ENCODE measurements around the gene IL17REL.

Gene IL17REL

GRCh38 chr22:49955581-49956417 lies 56.8 kb downstream of the IL17REL start:
- no peak for DNase-seq (ENCODE audit: low read depth)
- in situ Hi-C loops (cut with HindIII; ENCODE audit: low sequenced_read_pairs), result no loop called here
- TF ChIP-seq, protein P1, sequence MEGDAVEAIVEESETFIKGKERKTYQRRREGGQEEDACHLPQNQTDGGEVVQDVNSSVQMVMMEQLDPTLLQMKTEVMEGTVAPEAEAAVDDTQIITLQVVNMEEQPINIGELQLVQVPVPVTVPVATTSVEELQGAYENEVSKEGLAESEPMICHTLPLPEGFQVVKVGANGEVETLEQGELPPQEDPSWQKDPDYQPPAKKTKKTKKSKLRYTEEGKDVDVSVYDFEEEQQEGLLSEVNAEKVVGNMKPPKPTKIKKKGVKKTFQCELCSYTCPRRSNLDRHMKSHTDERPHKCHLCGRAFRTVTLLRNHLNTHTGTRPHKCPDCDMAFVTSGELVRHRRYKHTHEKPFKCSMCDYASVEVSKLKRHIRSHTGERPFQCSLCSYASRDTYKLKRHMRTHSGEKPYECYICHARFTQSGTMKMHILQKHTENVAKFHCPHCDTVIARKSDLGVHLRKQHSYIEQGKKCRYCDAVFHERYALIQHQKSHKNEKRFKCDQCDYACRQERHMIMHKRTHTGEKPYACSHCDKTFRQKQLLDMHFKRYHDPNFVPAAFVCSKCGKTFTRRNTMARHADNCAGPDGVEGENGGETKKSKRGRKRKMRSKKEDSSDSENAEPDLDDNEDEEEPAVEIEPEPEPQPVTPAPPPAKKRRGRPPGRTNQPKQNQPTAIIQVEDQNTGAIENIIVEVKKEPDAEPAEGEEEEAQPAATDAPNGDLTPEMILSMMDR (IDR thresholded peaks at IDR 0.05; ENCODE audit: low read depth, low read length, missing control alignments), result no peak

DNA sequence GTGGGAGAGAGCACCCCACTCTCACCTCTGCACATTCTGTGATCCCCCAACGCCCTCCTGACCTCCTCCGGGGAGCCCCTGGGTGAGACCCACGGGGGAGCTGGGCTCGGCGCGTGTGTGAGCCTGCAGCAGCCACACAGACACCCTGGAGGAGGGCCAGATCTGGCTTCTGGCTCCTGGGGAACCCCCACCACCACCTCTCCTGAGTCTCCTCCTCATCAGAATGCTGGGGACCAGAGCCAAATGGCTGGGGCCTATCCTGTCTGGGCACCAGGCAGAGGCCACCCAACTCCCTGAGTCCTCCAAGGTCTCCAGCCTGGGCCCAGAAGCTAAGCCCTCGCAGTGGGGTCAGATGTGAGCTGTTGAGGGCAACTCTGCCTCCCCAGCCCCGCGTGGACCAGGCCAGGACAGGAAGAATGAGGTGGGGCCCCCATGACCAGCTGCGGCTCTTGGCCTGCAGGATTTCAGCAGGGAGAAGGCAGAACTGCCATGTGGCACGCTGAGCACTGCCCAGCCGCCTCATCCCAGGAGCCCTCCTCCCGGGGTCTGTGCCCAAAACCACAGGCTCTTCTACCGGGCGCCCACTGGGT lies 57.5 kb downstream of the IL17REL start:
- H3K4me3 ChIP-seq (ENCODE audit: low read depth, low read length), result no peak overlapping the region
- no peak for DNase-seq (ENCODE audit: low read depth)
- TF ChIP-seq, protein P1 (IDR thresholded peaks at IDR 0.05; ENCODE audit: low read depth, low read length, missing control alignments), result no peak
- in situ Hi-C loops (cut with HindIII; ENCODE audit: low sequenced_read_pairs), result no loop called here

More at GRCh38 chr22:49955581-49956417, 56.8 kb downstream of the IL17REL start:
- H3K4me3 ChIP-seq (ENCODE audit: low read depth, low read length), result no peak overlapping the region

DNA sequence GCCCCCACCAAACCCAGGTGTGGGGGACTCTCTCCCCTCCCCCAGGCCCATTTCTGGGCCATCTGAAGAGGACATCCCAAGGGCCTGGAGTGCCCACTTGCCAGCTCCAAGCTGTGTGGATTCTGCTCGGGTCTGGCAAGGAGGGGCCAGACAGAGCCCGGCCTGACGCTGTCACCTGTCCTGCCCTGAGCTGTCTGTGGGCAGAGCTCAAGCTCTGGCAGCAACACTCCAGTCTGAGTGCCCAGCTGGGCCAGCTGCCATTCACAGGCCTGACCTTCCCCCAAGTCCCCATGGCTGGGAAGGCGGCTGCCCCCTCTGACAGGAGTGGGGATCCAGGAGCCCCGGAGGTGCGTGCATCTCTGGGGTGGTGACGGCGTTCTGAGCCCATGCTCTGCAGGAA lies 58.2 kb downstream of the IL17REL start:
- TF ChIP-seq, protein P1 (IDR thresholded peaks at IDR 0.05; ENCODE audit: low read depth, low read length, missing control alignments), result no peak
- in situ Hi-C loops (cut with HindIII; ENCODE audit: low sequenced_read_pairs), result no loop called here
- DNase-seq (ENCODE audit: low read depth), result no peak
- no peak overlapping the region for H3K4me3 ChIP-seq (ENCODE audit: low read depth, low read length)

GRCh38 chr22:49953680-49954344 lies 58.8 kb downstream of the IL17REL start:
- TF ChIP-seq, protein P1 (IDR thresholded peaks at IDR 0.05; ENCODE audit: low read depth, low read length, missing control alignments), result no peak
- DNase-seq (ENCODE audit: low read depth), result no peak
- H3K4me3 ChIP-seq (ENCODE audit: low read depth, low read length), result no peak overlapping the region
- in situ Hi-C loops (cut with HindIII; ENCODE audit: low sequenced_read_pairs), result no loop called here

GRCh38 chr22:49953027-49953679 lies 59.4 kb downstream of the IL17REL start:
- in situ Hi-C loops (cut with HindIII; ENCODE audit: low sequenced_read_pairs), result no loop called here
- TF ChIP-seq, protein P1 (IDR thresholded peaks at IDR 0.05; ENCODE audit: low read depth, low read length, missing control alignments), result no peak
- no peak overlapping the region for H3K4me3 ChIP-seq (ENCODE audit: low read depth, low read length)
- no peak for DNase-seq (ENCODE audit: low read depth)

Data from astrocyte of the cerebellum (primary cell).